Measurements from ENCODE around the gene ZNF579. TPM values are rescaled to one million over a fixed set of nuclear protein-coding genes. Genes with fewer than 3 reads are reported as not detected.

The ZNF579 gene, protein sequence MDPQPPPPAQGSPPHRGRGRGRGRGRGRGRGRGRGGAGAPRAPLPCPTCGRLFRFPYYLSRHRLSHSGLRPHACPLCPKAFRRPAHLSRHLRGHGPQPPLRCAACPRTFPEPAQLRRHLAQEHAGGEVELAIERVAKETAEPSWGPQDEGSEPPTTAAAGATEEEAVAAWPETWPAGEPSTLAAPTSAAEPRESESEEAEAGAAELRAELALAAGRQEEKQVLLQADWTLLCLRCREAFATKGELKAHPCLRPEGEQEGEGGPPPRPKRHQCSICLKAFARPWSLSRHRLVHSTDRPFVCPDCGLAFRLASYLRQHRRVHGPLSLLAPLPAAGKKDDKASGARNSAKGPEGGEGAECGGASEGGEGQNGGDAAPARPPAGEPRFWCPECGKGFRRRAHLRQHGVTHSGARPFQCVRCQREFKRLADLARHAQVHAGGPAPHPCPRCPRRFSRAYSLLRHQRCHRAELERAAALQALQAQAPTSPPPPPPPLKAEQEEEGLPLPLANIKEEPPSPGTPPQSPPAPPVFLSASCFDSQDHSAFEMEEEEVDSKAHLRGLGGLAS
- total RNA-seq (2014; rRNA removed; shearing (Covaris generic)), result 7.2 and 12.7 TPM in 2 replicates

- H3K4me3 ChIP-seq, result peak within 1 kb of the TSS; percentile 70
- H3K36me3 ChIP-seq, result peaks cover 20% of the 10 kb centered on the region
- DNase-seq (ENCODE audit: low read depth in 1 of 2, low spot score in 2 of 2), result peak; percentile 76 to 91
These were observed at the start of gene ZNF579 for GRCh38 chr19:55580628-55581144. Gene ZNF579 (minus strand): TSS chr19:55580848. CDS start chr19:55579639, 1,209 bp downstream.

GRCh38 chr19:55626350-55626749, 45.7 kb upstream of the ZNF579 start:
- no peaks in the 10 kb centered on the region for H3K27me3 ChIP-seq (replicated peaks)
- no peak overlapping the region for H3K4me3 ChIP-seq

More at GRCh38 chr19:55580628-55581144, at the start of gene ZNF579:
- H3K27me3 ChIP-seq (replicated peaks), result no peaks in the 10 kb centered on the region
- H3K27ac ChIP-seq, result peak within 1 kb of the TSS; percentile 71
- H3K4me1 ChIP-seq (replicated peaks), result peaks cover 19% of the 10 kb centered on the region
- no peaks in the 10 kb centered on the region for H3K9me3 ChIP-seq (replicated peaks)

DNA sequence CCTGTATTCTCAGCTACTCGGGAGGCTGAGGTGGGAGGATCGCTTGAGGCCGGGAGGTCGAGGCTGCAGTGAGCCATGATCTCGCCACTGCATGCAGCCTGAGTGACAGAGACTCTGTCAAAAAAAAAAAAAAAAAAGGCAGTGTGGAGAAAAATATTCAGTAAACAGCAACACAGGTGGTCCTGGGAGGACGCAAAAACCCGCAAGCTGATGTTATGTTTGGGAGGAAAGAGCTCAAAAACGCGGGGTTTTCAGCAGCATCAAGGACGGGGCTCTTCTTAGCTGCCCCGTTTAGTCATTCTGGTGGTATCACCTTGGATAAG, 44.3 kb upstream of the ZNF579 start:
- H3K4me3 ChIP-seq, result peak overlapping the region; percentile 55
- H3K4me1 ChIP-seq (replicated peaks), result 0 out of 2 replicates have a peak, but pooled peaks cover 9% of the 10 kb centered on the region
- peaks cover 20% of the 10 kb centered on the region for H3K36me3 ChIP-seq
- H3K9me3 ChIP-seq (replicated peaks), result no peaks in the 10 kb centered on the region
- no peak overlapping the region for H3K27ac ChIP-seq
- DNase-seq (ENCODE audit: low read depth in 1 of 2, low spot score in 2 of 2), result no peak
- no peaks in the 10 kb centered on the region for H3K27me3 ChIP-seq (replicated peaks)

More at GRCh38 chr19:55626350-55626749, 45.7 kb upstream of the ZNF579 start:
- DNase-seq (ENCODE audit: low read depth in 1 of 2, low spot score in 2 of 2), result no peak
- Histone ChIP-seq H3K9me3 (replicated peaks) (no peaks in the 10 kb centered on the region), H3K36me3 (peaks cover 10% of the 10 kb centered on the region), H3K4me1 (replicated peaks) (0 out of 2 replicates have a peak, but pooled peaks cover 9% of the 10 kb centered on the region), H3K27ac (no peak overlapping the region)

DNA sequence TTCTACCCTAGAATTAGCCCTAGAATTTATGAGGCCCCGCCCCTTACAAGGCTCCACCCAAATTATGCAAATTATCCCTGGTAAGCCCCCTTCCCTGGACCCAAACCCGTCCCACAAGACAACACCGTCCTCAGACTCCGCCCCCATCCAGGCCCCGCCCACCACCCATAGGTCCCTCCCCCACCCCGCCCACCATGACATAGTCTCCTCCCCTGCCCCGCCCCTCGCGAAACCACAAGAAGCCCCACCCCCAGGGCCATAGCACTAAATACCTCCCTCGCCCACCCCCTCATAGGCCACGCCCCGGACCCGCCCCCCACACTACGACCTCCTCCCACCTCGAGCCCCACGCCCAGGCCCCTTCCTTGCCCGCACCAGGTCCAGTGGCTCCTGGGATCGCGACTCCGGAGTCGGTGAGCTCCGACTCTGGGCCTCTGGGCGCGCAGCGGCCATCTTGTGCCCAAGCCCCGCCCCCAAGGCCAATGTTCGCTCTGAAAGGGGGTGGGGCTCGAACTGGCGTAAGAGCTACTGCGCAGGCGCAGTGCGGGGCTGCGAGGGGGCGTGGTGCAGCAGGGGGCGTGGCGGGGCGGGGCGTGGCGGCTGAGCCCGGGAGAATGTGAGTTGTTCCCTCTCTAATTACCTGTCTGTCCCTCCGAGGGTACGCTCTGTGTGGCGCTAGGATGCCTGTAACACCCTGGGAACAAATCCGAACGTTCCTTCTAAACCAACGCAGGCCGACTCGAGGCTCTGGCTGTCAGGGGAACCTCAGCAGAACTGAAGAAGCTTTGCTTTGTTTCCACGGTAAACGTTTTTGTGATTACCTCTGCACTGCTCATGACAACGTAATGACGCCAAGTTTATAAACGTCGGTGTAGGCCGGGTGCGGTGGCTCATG, 43.7 kb upstream of the ZNF579 start, which contains the start of gene ZNF784:
Gene ZNF784 (minus strand): TSS at position 458 of the 895 bp plus-strand sequence. CDS start 5 bp downstream, at position 453.
- 0 out of 2 replicates have a peak, but pooled peaks cover 9% of the 10 kb centered on the region for H3K4me1 ChIP-seq (replicated peaks)
- peak; percentile 85 to 91 for DNase-seq (ENCODE audit: low read depth in 1 of 2, low spot score in 2 of 2)

GRCh38 chr19:55623561-55623960, 42.9 kb upstream of the ZNF579 start:
- Histone ChIP-seq H3K36me3 (peaks cover 20% of the 10 kb centered on the region), H3K27ac (no peak overlapping the region), H3K9me3 (replicated peaks) (no peaks in the 10 kb centered on the region), H3K4me1 (replicated peaks) (0 out of 2 replicates have a peak, but pooled peaks cover 9% of the 10 kb centered on the region), H3K27me3 (replicated peaks) (no peaks in the 10 kb centered on the region), H3K4me3 (peak overlapping the region; percentile 55)
- no peak for DNase-seq (ENCODE audit: low read depth in 1 of 2, low spot score in 2 of 2)

More for the DNA sequence above, 43.7 kb upstream of the ZNF579 start, which contains the start of gene ZNF784:
- peaks cover 20% of the 10 kb centered on the region for H3K36me3 ChIP-seq
- H3K27me3 ChIP-seq (replicated peaks), result no peaks in the 10 kb centered on the region
- H3K9me3 ChIP-seq (replicated peaks), result no peaks in the 10 kb centered on the region
- H3K4me3 ChIP-seq, result peak within 1 kb of the TSS; percentile 55
- H3K27ac ChIP-seq, result peak within 1 kb of the TSS; percentile 78

DNA sequence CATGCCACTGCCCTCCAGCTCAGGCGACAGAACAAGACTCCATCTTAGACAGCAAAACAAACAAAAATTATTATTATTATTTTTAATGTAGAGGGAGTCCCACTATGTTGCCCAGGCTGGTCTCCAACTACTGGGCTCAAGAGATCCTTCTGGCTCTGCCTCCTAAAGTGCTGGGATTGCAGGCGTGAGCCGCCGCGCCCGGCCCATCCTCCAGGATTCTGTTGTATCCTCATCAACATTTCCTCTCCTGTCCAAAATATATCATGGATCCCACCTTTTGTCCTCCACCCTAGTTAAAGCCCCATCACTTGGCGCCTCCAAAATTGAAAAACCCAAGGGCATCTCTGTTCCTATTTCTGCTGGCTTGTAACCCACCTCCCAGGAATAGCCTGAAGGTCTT, 42.5 kb upstream of the ZNF579 start:
- Histone ChIP-seq H3K36me3 (peaks cover 20% of the 10 kb centered on the region), H3K27ac (no peak overlapping the region), H3K9me3 (replicated peaks) (no peaks in the 10 kb centered on the region), H3K4me3 (no peak overlapping the region), H3K4me1 (replicated peaks) (0 out of 2 replicates have a peak, but pooled peaks cover 9% of the 10 kb centered on the region), H3K27me3 (replicated peaks) (no peaks in the 10 kb centered on the region)
- DNase-seq (ENCODE audit: low read depth in 1 of 2, low spot score in 2 of 2), result no peak

- no peak for DNase-seq (ENCODE audit: low read depth in 1 of 2, low spot score in 2 of 2)
- no peak overlapping the region for H3K4me3 ChIP-seq
- H3K9me3 ChIP-seq (replicated peaks), result no peaks in the 10 kb centered on the region
- H3K36me3 ChIP-seq, result peaks cover 28% of the 10 kb centered on the region
- 0 out of 2 replicates have a peak, but pooled peaks cover 9% of the 10 kb centered on the region for H3K4me1 ChIP-seq (replicated peaks)
- H3K27me3 ChIP-seq (replicated peaks), result no peaks in the 10 kb centered on the region
- no peak overlapping the region for H3K27ac ChIP-seq
These were observed 41.8 kb upstream of the ZNF579 start for GRCh38 chr19:55622242-55622969.

DNA sequence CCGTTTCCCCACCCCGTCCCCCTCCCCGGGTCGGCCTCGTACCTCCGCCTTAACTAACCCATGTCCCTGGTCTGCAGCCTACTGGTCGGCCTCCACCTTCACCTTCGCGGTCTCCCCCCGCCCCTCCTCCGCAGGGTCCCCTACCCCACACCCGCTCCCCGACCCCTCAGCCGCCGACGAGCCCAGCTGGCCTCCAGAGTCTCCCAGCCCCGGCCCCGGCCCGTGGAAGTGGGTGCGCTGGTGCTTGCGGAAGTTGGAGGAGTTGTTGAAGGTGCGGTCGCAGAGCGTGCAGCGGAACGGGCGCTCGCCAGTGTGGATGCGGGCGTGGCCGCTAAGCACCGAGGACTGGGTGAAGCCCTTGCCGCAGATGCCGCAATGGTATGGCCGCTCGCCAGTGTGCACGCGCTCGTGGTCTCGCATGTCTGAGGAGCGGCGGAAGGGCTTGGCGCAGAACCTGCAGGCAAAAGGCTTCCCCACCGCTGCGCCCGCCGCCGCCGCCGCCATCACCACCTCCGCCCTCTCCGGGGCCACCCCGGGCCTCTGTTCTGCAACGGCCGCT, 41.1 kb upstream of the ZNF579 start:
- Histone ChIP-seq H3K36me3 (peaks cover 31% of the 10 kb centered on the region), H3K27me3 (replicated peaks) (no peaks in the 10 kb centered on the region), H3K27ac (no peak overlapping the region), H3K9me3 (replicated peaks) (no peaks in the 10 kb centered on the region), H3K4me3 (no peak overlapping the region), H3K4me1 (replicated peaks) (0 out of 2 replicates have a peak, but pooled peaks cover 9% of the 10 kb centered on the region)
- no peak for DNase-seq (ENCODE audit: low read depth in 1 of 2, low spot score in 2 of 2)

DNA sequence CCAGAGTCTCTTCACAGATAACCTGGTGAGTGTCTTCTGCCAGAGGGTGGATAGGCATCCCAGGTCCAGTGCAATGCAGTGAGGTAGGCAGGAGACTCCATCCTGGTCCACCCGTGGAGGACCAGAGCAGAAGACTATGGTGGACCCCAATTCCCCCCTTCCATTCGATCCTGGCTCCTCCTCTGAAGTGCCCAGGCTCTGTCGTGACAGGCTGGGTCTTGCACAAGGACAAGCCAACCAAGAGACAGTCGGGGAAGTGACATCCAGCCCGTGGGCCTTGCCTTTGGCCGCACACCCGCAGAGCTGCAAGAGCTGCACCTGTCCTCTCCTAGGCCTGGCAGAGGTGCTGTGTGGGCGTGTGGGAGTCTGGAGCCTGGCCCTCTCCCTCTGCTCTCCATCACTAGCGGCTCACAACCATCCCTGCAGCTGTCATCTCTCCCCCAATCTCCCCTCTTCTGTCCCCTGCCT, 40.6 kb upstream of the ZNF579 start:
- H3K4me1 ChIP-seq (replicated peaks), result 0 out of 2 replicates have a peak, but pooled peaks cover 9% of the 10 kb centered on the region
- H3K4me3 ChIP-seq, result no peak overlapping the region
- H3K27me3 ChIP-seq (replicated peaks), result no peaks in the 10 kb centered on the region
- no peak overlapping the region for H3K27ac ChIP-seq
- no peak for DNase-seq (ENCODE audit: low read depth in 1 of 2, low spot score in 2 of 2)
- H3K9me3 ChIP-seq (replicated peaks), result no peaks in the 10 kb centered on the region
- peaks cover 36% of the 10 kb centered on the region for H3K36me3 ChIP-seq

- H3K27ac ChIP-seq, result no peak overlapping the region
- H3K9me3 ChIP-seq (replicated peaks), result no peaks in the 10 kb centered on the region
- no peaks in the 10 kb centered on the region for H3K27me3 ChIP-seq (replicated peaks)
- H3K4me3 ChIP-seq, result no peak overlapping the region
- DNase-seq (ENCODE audit: low read depth in 1 of 2, low spot score in 2 of 2), result no peak
- 0 out of 2 replicates have a peak, but pooled peaks cover 9% of the 10 kb centered on the region for H3K4me1 ChIP-seq (replicated peaks)
- peaks cover 42% of the 10 kb centered on the region for H3K36me3 ChIP-seq
These were observed 40.0 kb upstream of the ZNF579 start for GRCh38 chr19:55620410-55621204.

- H3K36me3 ChIP-seq, result peaks cover 51% of the 10 kb centered on the region
- 0 out of 2 replicates have a peak, but pooled peaks cover 3% of the 10 kb centered on the region for H3K4me1 ChIP-seq (replicated peaks)
- no peaks in the 10 kb centered on the region for H3K27me3 ChIP-seq (replicated peaks)
- H3K27ac ChIP-seq, result no peak overlapping the region
- no peak for DNase-seq (ENCODE audit: low read depth in 1 of 2, low spot score in 2 of 2)
- H3K4me3 ChIP-seq, result no peak overlapping the region
- no peaks in the 10 kb centered on the region for H3K9me3 ChIP-seq (replicated peaks)
These were observed 38.6 kb upstream of the ZNF579 start for GRCh38 chr19:55619286-55619685.

- no peaks in the 10 kb centered on the region for H3K4me1 ChIP-seq (replicated peaks)
- H3K36me3 ChIP-seq, result peaks cover 51% of the 10 kb centered on the region
- no peak overlapping the region for H3K4me3 ChIP-seq
- DNase-seq (ENCODE audit: low read depth in 1 of 2, low spot score in 2 of 2), result no peak
- H3K9me3 ChIP-seq (replicated peaks), result no peaks in the 10 kb centered on the region
- H3K27me3 ChIP-seq (replicated peaks), result no peaks in the 10 kb centered on the region
- no peak overlapping the region for H3K27ac ChIP-seq
These were observed 37.8 kb upstream of the ZNF579 start for GRCh38 chr19:55618426-55618825.
